ENCODE data around the gene RTP2. TPM values are rescaled to one million over a fixed set of nuclear protein-coding genes. Genes with fewer than 3 reads are reported as not detected.

Gene RTP2
- total RNA-seq, 1 donor from 2014 or later: not detected

- Mint-ChIP-seq H3K27ac (no peak overlapping the region), H3K9me3 (no peaks in the 10 kb centered on the region), H3K36me3 (peaks cover 27% of the 10 kb centered on the region), H3K27me3 (ENCODE audit: insufficient read depth, low read depth) (no peaks in the 10 kb centered on the region), H3K4me3 (no peak overlapping the region), H3K4me1 (peaks cover 12% of the 10 kb centered on the region)
- no peak overlapping the region for H3K4me3 ChIP-seq
- no peaks in the 10 kb centered on the region for H3K9me3 ChIP-seq (ENCODE audit: low read depth)
- no peak overlapping the region for H3K4me2 ChIP-seq
- H4K20me1 ChIP-seq (ENCODE audit: low read depth): peaks cover 5% of the 10 kb centered on the region
- peaks cover 11% of the 10 kb centered on the region for H3K4me1 ChIP-seq
- DNase-seq (ENCODE audit: low spot score): no peak
- no peak overlapping the region for H3K9ac ChIP-seq
- no peaks in the 10 kb centered on the region for H3K79me2 ChIP-seq (ENCODE audit: low read depth)
- no peak overlapping the region for H3K27ac ChIP-seq
- peaks cover 7% of the 10 kb centered on the region for H3K36me3 ChIP-seq
- no peak overlapping the region for H2AFZ ChIP-seq (replicated peaks)
- TF ChIP-seq EZH2 (IDR thresholded peaks at IDR 0.05): no peak
- TF ChIP-seq CTCF (IDR thresholded peaks at IDR 0.05): peak; percentile 32
- peaks cover 24% of the 10 kb centered on the region for H3F3A ChIP-seq (ENCODE audit: low read depth)
- H3K27me3 ChIP-seq: no peaks in the 10 kb centered on the region
Observed at GRCh38 chr3:187722206-187722612, 19.9 kb upstream of the RTP2 start.

GRCh38 chr3:187721055-187721454 lies 18.7 kb upstream of the RTP2 start:
- Mint-ChIP-seq H3K27me3 (ENCODE audit: insufficient read depth, low read depth) (no peaks in the 10 kb centered on the region), H3K9me3 (no peaks in the 10 kb centered on the region), H3K36me3 (peaks cover 24% of the 10 kb centered on the region), H3K27ac (no peak overlapping the region), H3K4me1 (peaks cover 12% of the 10 kb centered on the region), H3K4me3 (no peak overlapping the region)
- Histone ChIP-seq H3K4me2 (no peak overlapping the region), H3K9me3 (ENCODE audit: low read depth) (no peaks in the 10 kb centered on the region), H3K4me3 (no peak overlapping the region), H3K36me3 (peaks cover 7% of the 10 kb centered on the region), H3K4me1 (peaks cover 11% of the 10 kb centered on the region), H3K27ac (no peak overlapping the region), H3K79me2 (ENCODE audit: low read depth) (no peaks in the 10 kb centered on the region), H3F3A (ENCODE audit: low read depth) (peaks cover 24% of the 10 kb centered on the region), H2AFZ (replicated peaks) (no peak overlapping the region), H3K9ac (no peak overlapping the region), H3K27me3 (no peaks in the 10 kb centered on the region), H4K20me1 (ENCODE audit: low read depth) (peaks cover 5% of the 10 kb centered on the region)
- TF ChIP-seq CTCF (IDR thresholded peaks at IDR 0.05): no peak
- TF ChIP-seq EZH2phosphoT487 (IDR thresholded peaks at IDR 0.05): no peak
- no peak for TF ChIP-seq EZH2 (IDR thresholded peaks at IDR 0.05)
- no peak for DNase-seq (ENCODE audit: low spot score)

- Histone ChIP-seq H3K27ac (no peak overlapping the region), H2AFZ (replicated peaks) (no peak overlapping the region), H3K4me1 (peaks cover 11% of the 10 kb centered on the region), H3K9ac (no peak overlapping the region), H3K9me3 (ENCODE audit: low read depth) (no peaks in the 10 kb centered on the region), H3K27me3 (no peaks in the 10 kb centered on the region), H3K4me2 (no peak overlapping the region), H3K4me3 (no peak overlapping the region), H3K79me2 (ENCODE audit: low read depth) (no peaks in the 10 kb centered on the region), H4K20me1 (ENCODE audit: low read depth) (peaks cover 5% of the 10 kb centered on the region), H3K36me3 (peaks cover 7% of the 10 kb centered on the region), H3F3A (ENCODE audit: low read depth) (peaks cover 24% of the 10 kb centered on the region)
- no peak for DNase-seq (ENCODE audit: low spot score)
- H3K4me1 Mint-ChIP-seq: peaks cover 12% of the 10 kb centered on the region
- TF ChIP-seq CTCF (IDR thresholded peaks at IDR 0.05): no peak
- TF ChIP-seq EZH2phosphoT487 (IDR thresholded peaks at IDR 0.05): no peak
- TF ChIP-seq EZH2 (IDR thresholded peaks at IDR 0.05): no peak
- peaks cover 22% of the 10 kb centered on the region for H3K36me3 Mint-ChIP-seq
- no peak overlapping the region for H3K27ac Mint-ChIP-seq
- no peaks in the 10 kb centered on the region for H3K27me3 Mint-ChIP-seq (ENCODE audit: insufficient read depth, low read depth)
- no peak overlapping the region for H3K4me3 Mint-ChIP-seq
- no peaks in the 10 kb centered on the region for H3K9me3 Mint-ChIP-seq
Observed at GRCh38 chr3:187720337-187720670, 17.9 kb upstream of the RTP2 start.

All from neural progenitor cell (in vitro differentiated cells).